ENCODE data around the gene BCL3. TPM values are rescaled to one million over a fixed set of nuclear protein-coding genes. Genes with fewer than 3 reads are reported as not detected.

Gene BCL3
- total RNA-seq, 1 experiment from 2014 or later, result 37.9 TPM

GRCh38 chr19:44772959-44773358 lies 24.5 kb downstream of the BCL3 start:
- CTCF ChIA-PET, result interaction anchor here (1.1 to 5.8 kb wide), 2 partner anchors 10 to 50 kb away, joined by 4 to 219 read pairs; no protein-coding TSS in a partner anchor
- ATAC-seq (no peak), DNase-seq (ENCODE audit: low read depth, low spot score) (no peak)
- no peaks in the 10 kb centered on the region for H3K27me3 ChIP-seq (ENCODE audit: insufficient read depth, low read length)
- TF ChIP-seq CTCF (IDR thresholded peaks at IDR 0.05 in 2 of 3, conservative IDR thresholded peaks at IDR 0.05 in 1 of 3; ENCODE audit: borderline replicate concordance in 1 of 3, insufficient read depth in 1 of 3, low read depth in 2 of 3, low read length in 2 of 3) (no peak), TCF7L2 (IDR thresholded peaks at IDR 0.05; ENCODE audit: borderline replicate concordance, extremely low read depth, insufficient read depth, insufficient read length) (no peak), ATF3 (IDR thresholded peaks at IDR 0.05) (no peak), RAD21 (IDR thresholded peaks at IDR 0.05; ENCODE audit: low read depth) (no peak), YY1 (IDR thresholded peaks at IDR 0.05; ENCODE audit: extremely low read depth, insufficient replicate concordance, low read depth, low read length) (no peak), CBX3 (IDR thresholded peaks at IDR 0.05; ENCODE audit: low read depth) (0 out of 2 replicates have a peak, but pooled peaks have one; percentile 36)
- TF ChIP-seq, protein P1, sequence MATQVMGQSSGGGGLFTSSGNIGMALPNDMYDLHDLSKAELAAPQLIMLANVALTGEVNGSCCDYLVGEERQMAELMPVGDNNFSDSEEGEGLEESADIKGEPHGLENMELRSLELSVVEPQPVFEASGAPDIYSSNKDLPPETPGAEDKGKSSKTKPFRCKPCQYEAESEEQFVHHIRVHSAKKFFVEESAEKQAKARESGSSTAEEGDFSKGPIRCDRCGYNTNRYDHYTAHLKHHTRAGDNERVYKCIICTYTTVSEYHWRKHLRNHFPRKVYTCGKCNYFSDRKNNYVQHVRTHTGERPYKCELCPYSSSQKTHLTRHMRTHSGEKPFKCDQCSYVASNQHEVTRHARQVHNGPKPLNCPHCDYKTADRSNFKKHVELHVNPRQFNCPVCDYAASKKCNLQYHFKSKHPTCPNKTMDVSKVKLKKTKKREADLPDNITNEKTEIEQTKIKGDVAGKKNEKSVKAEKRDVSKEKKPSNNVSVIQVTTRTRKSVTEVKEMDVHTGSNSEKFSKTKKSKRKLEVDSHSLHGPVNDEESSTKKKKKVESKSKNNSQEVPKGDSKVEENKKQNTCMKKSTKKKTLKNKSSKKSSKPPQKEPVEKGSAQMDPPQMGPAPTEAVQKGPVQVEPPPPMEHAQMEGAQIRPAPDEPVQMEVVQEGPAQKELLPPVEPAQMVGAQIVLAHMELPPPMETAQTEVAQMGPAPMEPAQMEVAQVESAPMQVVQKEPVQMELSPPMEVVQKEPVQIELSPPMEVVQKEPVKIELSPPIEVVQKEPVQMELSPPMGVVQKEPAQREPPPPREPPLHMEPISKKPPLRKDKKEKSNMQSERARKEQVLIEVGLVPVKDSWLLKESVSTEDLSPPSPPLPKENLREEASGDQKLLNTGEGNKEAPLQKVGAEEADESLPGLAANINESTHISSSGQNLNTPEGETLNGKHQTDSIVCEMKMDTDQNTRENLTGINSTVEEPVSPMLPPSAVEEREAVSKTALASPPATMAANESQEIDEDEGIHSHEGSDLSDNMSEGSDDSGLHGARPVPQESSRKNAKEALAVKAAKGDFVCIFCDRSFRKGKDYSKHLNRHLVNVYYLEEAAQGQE (IDR thresholded peaks at IDR 0.05; ENCODE audit: low read depth), result no peak
- TF ChIP-seq, protein P2, sequence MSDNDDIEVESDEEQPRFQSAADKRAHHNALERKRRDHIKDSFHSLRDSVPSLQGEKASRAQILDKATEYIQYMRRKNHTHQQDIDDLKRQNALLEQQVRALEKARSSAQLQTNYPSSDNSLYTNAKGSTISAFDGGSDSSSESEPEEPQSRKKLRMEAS (IDR thresholded peaks at IDR 0.05), result no peak
- no peaks in the 10 kb centered on the region for H3K36me3 ChIP-seq (ENCODE audit: control insufficient read depth in 1 of 2, insufficient read depth in 2 of 2, low read length in 2 of 2)
- H3K9me3 ChIP-seq (ENCODE audit: control insufficient read depth in 1 of 2, insufficient read depth in 1 of 2, low read depth in 1 of 2, low read length in 2 of 2), result no peaks in the 10 kb centered on the region
- H3K9me2 ChIP-seq (ENCODE audit: insufficient read depth), result no peaks in the 10 kb centered on the region
- BruUV-seq (replicated peaks), result no TSS peak
- intact Hi-C loops (cut with micrococcal nuclease), result no loop called here
- no peak overlapping the region for H2AFZ ChIP-seq (ENCODE audit: low read depth, low read length, poor library complexity, severe bottlenecking)
- H4K20me1 ChIP-seq (ENCODE audit: insufficient read depth), result no peaks in the 10 kb centered on the region
- H3K4me3 ChIP-seq (replicated peaks in 1 of 2; ENCODE audit: low read depth in 1 of 2, low read length in 2 of 2), result no peak overlapping the region
- no peak overlapping the region for H3K4me2 ChIP-seq (ENCODE audit: low read length)
- RAD21 ChIA-PET (ENCODE audit: low non-redundant PET in 1 of 2, low total read pairs in 2 of 2, uncharacterized antibody in 2 of 2, unreplicated experiment in 2 of 2), result interaction anchor here in 1 of 2 experiments (0.9 to 2.9 kb wide), 2 partner anchors 49 to 83 kb away, joined by 4 to 12 read pairs; no protein-coding TSS in a partner anchor
- H3K27ac ChIP-seq (ENCODE audit: low read depth, low read length), result no peak overlapping the region; the same call in 1 of the 2 replicates
- H3K4me1 ChIP-seq (ENCODE audit: control insufficient read depth in 1 of 2, insufficient read depth in 2 of 2, low read length in 2 of 2), result peaks cover 50 to 64% of the 10 kb centered on the region in 2 experiments
- peaks cover 4% of the 10 kb centered on the region; the same call in 1 of the 2 replicates for H3K79me2 ChIP-seq (ENCODE audit: insufficient read depth, low read length)
- POLR2A ChIA-PET, result interaction anchor here (1.2 to 1.9 kb wide), 4 partner anchors 31 to 185 kb away, joined by 4 to 5 read pairs (median 4); no protein-coding TSS in a partner anchor
- no peak overlapping the region for H3K9ac ChIP-seq (ENCODE audit: low read length)
